ENCODE results near the gene GARS1. TPM values are rescaled to one million over a fixed set of nuclear protein-coding genes. Genes with fewer than 3 reads are reported as not detected.

Gene GARS1
- total RNA-seq (10 to 100 TPM; 41.0 to 90.1 (median 54.4) TPM), polyA plus RNA-seq (10 to 100 TPM; 45.1 to 53.6 (median 47.9) TPM)
- long read RNA-seq, donor 1, transcript GARS-209 (2 exons, 772 nt): minor isoform, 5 of 31 reads
- long read RNA-seq, donor 1, transcript GARS-201 (17 exons, 2,634 nt): major isoform, 17 of 31 reads
- long read RNA-seq, donor 1, partial matches to known transcripts: 7 of 31 reads
- long read RNA-seq, donor 1, other reads (novel, unspliced or antisense): 0 of 31 reads
- long read RNA-seq, donor 2, transcript GARS-201 (17 exons, 2,634 nt): major isoform, 10 of 14 reads
- long read RNA-seq, donor 2, partial matches to known transcripts: 0 of 14 reads
- long read RNA-seq, donor 2, other reads (novel, unspliced or antisense): 0 of 14 reads

- Histone ChIP-seq H3K36me3 (peaks cover 0 to 16% (median 8%) of the 10 kb centered on the region in 6 donors), H3K27me3 (replicated peaks in 1 of 7) (no peaks in the 10 kb centered on the region), H3K27ac (peak within 1 kb of the TSS; percentile 93 to 99 (median 97)), H3K4me3 (peak within 1 kb of the TSS; percentile 71 to 96 (median 87)), H3K4me1 (peaks cover 21 to 77% (median 48%) of the 10 kb centered on the region in 6 donors), H3K9me3 (no peaks in the 10 kb centered on the region)
- TF ChIP-seq POLR2A (IDR thresholded peaks at IDR 0.05): peak in 2 of 3 donors; percentile 2 to 69
- peak; percentile 94 to 98 (median 96) for TF ChIP-seq POLR2AphosphoS5 (IDR thresholded peaks at IDR 0.05)
- peak in 3 of 11 experiments; percentile 16 to 24 (median 19) for TF ChIP-seq CTCF (IDR thresholded peaks at IDR 0.05 in 8 of 11, conservative IDR thresholded peaks at IDR 0.05 in 3 of 11)
- intact Hi-C loops (cut with DNase I; ENCODE audit: low total_unique reads): no loop called here
- peak; percentile 98 for DNase-seq
- WGBS, 5 donors: 0% methylated on average over 42 to 84 of the region's 84 CpGs
These were observed at the start of gene GARS1 for GRCh38 chr7:30594540-30595435. Gene GARS1 (plus strand): TSS chr7:30594878. CDS start chr7:30594922, 44 bp downstream.

GRCh38 chr7:30545791-30546555 lies 48.7 kb upstream of the GARS1 start:
- DNase-seq: no peak
- peaks cover 0 to 3% (median 0%) of the 10 kb centered on the region in 8 donors for H3K9me3 ChIP-seq
- intact Hi-C loops (cut with DNase I; ENCODE audit: low total_unique reads): no loop called here
- H3K4me3 ChIP-seq: no peak overlapping the region
- H3K4me1 ChIP-seq: peaks cover 0 to 21% (median 11%) of the 10 kb centered on the region in 6 donors
- 84 to 91% (median 87%) methylated on average over 5 of the region's 5 CpGs for WGBS, 5 donors
- H3K36me3 ChIP-seq: peaks cover 0 to 52% (median 4%) of the 10 kb centered on the region in 6 donors
- TF ChIP-seq CTCF (IDR thresholded peaks at IDR 0.05 in 8 of 11, conservative IDR thresholded peaks at IDR 0.05 in 3 of 11): no peak
- no peak for TF ChIP-seq POLR2A (IDR thresholded peaks at IDR 0.05)
- TF ChIP-seq POLR2AphosphoS5 (IDR thresholded peaks at IDR 0.05): no peak
- H3K27ac ChIP-seq: no peak overlapping the region
- H3K27me3 ChIP-seq (replicated peaks in 1 of 7): no peaks in the 10 kb centered on the region

- no peak for DNase-seq
- 94 to 98% (median 96%) methylated on average over 4 of the region's 4 CpGs for WGBS, 5 donors
- intact Hi-C loops (cut with DNase I; ENCODE audit: low total_unique reads): no loop called here
- peaks cover 0 to 3% (median 0%) of the 10 kb centered on the region in 8 donors for H3K9me3 ChIP-seq
- no peak for TF ChIP-seq POLR2AphosphoS5 (IDR thresholded peaks at IDR 0.05)
- no peak for TF ChIP-seq CTCF (IDR thresholded peaks at IDR 0.05 in 8 of 11, conservative IDR thresholded peaks at IDR 0.05 in 3 of 11)
- TF ChIP-seq POLR2A (IDR thresholded peaks at IDR 0.05): no peak
- H3K27ac ChIP-seq: no peak overlapping the region
- H3K36me3 ChIP-seq: peaks cover 0 to 52% (median 4%) of the 10 kb centered on the region in 6 donors
- H3K4me3 ChIP-seq: no peak overlapping the region
- peaks cover 0 to 27% (median 17%) of the 10 kb centered on the region in 6 donors for H3K4me1 ChIP-seq
- no peaks in the 10 kb centered on the region for H3K27me3 ChIP-seq (replicated peaks in 1 of 7)
These were observed 48.1 kb upstream of the GARS1 start for GRCh38 chr7:30546596-30546995.
